Measurements from ENCODE around the gene MAD1L1.

- TF ChIP-seq CTCF (IDR thresholded peaks at IDR 0.05) (no peak), POLR2A (IDR thresholded peaks at IDR 0.05) (no peak), POLR2AphosphoS5 (IDR thresholded peaks at IDR 0.05) (no peak), EP300 (IDR thresholded peaks at IDR 0.05; ENCODE audit: low read depth) (no peak)
Measured at GRCh38 chr7:1967512-1968396, 265.0 kb downstream of the MAD1L1 start.
